ENCODE measurements around the gene ACTA2.

Gene ACTA2

GRCh38 chr10:88952647-88953111, at the start of gene ACTA2:
Gene ACTA2, minus strand, starts transcription at chr10:88952773. Its CDS starts 3,843 bp downstream, at chr10:88948930.
- DNase-seq: no peak

- DNase-seq: no peak
Observed at GRCh38 chr10:89001729-89002072, 49.1 kb upstream of the ACTA2 start.

- no peak for DNase-seq
Observed at GRCh38 chr10:89001024-89001728, 48.6 kb upstream of the ACTA2 start.

- no peak for DNase-seq
Observed at GRCh38 chr10:88999625-89000024, 47.1 kb upstream of the ACTA2 start.

GRCh38 chr10:88996927-88997326, 44.4 kb upstream of the ACTA2 start:
- no peak for DNase-seq

- DNase-seq: no peak
Observed at GRCh38 chr10:88995156-88995876, 42.7 kb upstream of the ACTA2 start.

GRCh38 chr10:88994019-88994418, 41.4 kb upstream of the ACTA2 start:
- DNase-seq: no peak

GRCh38 chr10:88992921-88993524, 40.5 kb upstream of the ACTA2 start:
- DNase-seq: no peak

GRCh38 chr10:88991899-88992320, 39.3 kb upstream of the ACTA2 start:
- no peak for DNase-seq

- peak; percentile 83 for DNase-seq
Observed at GRCh38 chr10:88991161-88991898, 38.8 kb upstream of the ACTA2 start.

- peak; percentile 82 for DNase-seq
Observed at GRCh38 chr10:88990384-88991160, 38.0 kb upstream of the ACTA2 start, which contains the start of gene FAS. Gene FAS, plus strand, starts transcription at chr10:88990798. Its CDS starts 79 bp downstream, at chr10:88990877.

GRCh38 chr10:88989824-88990383, 37.3 kb upstream of the ACTA2 start:
- DNase-seq: no peak

GRCh38 chr10:88989423-88989822, 36.9 kb upstream of the ACTA2 start:
- no peak for DNase-seq

GRCh38 chr10:88987840-88988239, 35.3 kb upstream of the ACTA2 start:
- DNase-seq: no peak

- DNase-seq: no peak
Observed at GRCh38 chr10:88987243-88987725, 34.7 kb upstream of the ACTA2 start.

- no peak for DNase-seq
Observed at GRCh38 chr10:88986549-88987242, 34.1 kb upstream of the ACTA2 start.

- DNase-seq: no peak
Observed at GRCh38 chr10:88984525-88984924, 32.0 kb upstream of the ACTA2 start.

- DNase-seq: no peak
Observed at GRCh38 chr10:88983939-88984338, 31.4 kb upstream of the ACTA2 start.

GRCh38 chr10:88983206-88983605, 30.6 kb upstream of the ACTA2 start:
- no peak for DNase-seq

- DNase-seq: no peak
Observed at GRCh38 chr10:88982366-88982765, 29.8 kb upstream of the ACTA2 start.

- no peak for DNase-seq
Observed at GRCh38 chr10:88981435-88981834, 28.9 kb upstream of the ACTA2 start.
